ENCODE results near the gene RFNG.

- TF ChIP-seq AGO1 (IDR thresholded peaks at IDR 0.05; ENCODE audit: low read depth, low read length, poor library complexity, severe bottlenecking) (no peak), ZNF501 (CRISPR knock-in tag; IDR thresholded peaks at IDR 0.05) (no peak), HMGXB3 (CRISPR knock-in tag; IDR thresholded peaks at IDR 0.05; ENCODE audit: borderline replicate concordance) (no peak), ZNF687 (CRISPR knock-in tag; IDR thresholded peaks at IDR 0.05) (no peak), PLSCR1 (CRISPR knock-in tag; IDR thresholded peaks at IDR 0.05; ENCODE audit: borderline replicate concordance) (no peak), ZKSCAN1 (IDR thresholded peaks at IDR 0.05; ENCODE audit: low read length) (no peak), NR2C2 (CRISPR knock-in tag; IDR thresholded peaks at IDR 0.05; ENCODE audit: borderline replicate concordance) (no peak)
Measured at GRCh38 chr17:82049521-82049971, 2.1 kb downstream of the RFNG start.
